HCEC 1CT (cell line): ENCODE measurements around the gene FITM1.

Experiments
- DNase-seq: peaks from one replicate; pipeline ENCODE4 v3.0.0-alpha.2; 2017

FITM1 gene

GRCh38 chr14:24122898-24123297, 7.6 kb upstream of the FITM1 start:
- no peak for DNase-seq

- no peak for DNase-seq
Measured at GRCh38 chr14:24123424-24124417, 6.7 kb upstream of the FITM1 start.

- no peak for DNase-seq
Measured at GRCh38 chr14:24126939-24127338, 3.5 kb upstream of the FITM1 start.

DNA sequence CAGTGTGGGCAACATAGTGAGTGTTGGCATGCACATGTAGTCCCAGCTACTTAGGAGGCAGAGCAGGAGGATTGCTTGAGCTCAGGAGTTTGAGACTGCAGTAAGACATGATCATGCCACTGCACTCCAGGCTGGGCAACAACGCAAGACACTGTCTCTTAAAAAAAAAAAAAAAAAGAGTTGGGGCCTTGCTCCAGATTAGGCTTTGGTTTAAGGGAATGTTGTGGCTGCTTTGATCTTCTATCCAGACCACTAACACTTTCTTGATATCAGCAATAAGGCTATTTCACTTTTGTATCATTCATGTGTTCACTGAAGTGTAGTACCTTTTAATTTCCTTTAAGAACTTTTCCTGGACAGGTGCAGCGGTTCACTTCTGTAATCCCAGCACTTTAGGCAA, 2.8 kb upstream of the FITM1 start:
- DNase-seq, result no peak

GRCh38 chr14:24129410-24129998, 955 bp upstream of the FITM1 start:
- no peak for DNase-seq

DNA sequence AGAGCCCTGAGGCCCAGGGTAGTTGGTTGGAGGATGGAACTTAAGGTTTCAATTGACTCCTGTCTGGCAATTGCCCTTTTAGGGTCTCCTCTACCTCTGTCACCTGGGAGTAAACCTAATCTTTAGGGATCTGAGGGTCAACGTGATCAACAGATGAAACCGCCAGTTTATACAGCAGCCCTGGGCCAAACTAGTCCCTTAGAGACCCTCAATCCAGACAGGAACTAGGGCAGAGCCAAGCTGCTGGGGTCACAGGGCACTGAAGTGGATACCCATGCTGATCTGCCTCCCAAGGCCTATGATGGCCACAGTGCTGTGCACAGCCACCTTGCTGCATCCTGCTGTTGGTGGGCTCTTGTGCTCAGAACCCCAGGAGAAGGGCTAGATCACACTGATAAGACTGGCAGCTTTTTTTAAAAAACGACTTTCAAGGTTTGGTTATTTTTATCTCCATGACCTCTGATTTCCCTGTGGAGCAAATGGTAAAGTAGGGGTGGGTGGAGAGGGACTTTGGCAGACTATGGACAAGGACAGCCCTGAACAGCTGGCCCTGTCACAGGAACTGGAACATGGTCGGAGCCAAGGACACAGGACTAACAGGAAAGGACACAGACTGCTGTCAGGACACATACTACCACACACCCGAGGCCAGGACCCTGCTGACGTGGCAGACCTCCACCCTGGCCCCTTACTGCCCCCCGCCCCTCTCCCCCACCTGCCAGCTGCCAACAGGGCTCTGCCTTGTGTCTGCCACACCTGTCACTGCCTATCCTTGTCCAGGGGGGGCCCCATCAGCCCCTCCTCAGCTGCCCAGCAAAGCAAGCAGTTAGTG, 474 bp downstream of the FITM1 start:
- no peak for DNase-seq

DNA sequence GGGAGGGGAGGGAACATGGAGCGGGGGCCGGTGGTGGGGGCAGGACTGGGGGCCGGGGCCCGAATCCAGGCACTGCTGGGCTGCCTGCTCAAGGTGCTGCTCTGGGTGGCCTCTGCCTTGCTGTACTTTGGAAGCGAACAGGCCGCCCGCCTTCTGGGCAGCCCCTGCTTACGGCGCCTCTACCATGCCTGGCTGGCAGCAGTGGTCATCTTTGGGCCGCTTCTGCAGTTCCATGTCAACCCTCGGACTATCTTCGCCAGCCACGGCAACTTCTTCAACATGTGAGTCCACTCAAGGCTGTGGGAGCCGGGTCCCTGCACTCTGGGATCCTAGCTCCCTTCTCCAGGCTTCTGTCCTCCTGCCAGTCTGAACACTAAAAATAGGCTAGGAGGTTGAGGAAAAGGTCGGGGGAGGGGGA, 1.1 kb downstream of the FITM1 start:
- DNase-seq, result no peak

DNA sequence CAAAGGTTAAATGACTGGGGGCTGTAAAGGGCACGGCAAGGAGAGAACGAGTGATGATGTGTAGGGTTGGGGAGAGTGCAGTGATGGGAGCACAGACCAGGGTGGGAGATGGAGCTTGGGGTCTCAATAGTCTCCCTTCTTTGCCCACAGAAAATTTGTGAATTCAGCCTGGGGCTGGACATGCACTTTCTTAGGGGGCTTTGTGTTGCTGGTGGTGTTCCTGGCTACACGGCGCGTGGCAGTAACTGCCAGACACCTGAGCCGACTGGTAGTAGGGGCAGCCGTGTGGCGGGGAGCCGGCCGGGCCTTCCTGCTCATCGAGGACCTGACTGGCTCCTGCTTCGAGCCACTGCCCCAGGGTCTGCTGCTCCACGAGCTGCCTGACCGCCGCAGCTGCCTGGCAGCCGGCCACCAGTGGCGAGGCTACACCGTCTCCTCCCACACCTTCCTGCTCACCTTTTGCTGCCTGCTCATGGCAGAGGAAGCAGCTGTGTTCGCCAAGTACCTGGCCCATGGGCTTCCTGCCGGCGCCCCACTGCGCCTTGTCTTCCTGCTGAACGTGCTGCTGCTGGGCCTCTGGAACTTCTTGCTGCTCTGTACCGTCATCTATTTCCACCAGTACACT, 1.7 kb downstream of the FITM1 start:
- DNase-seq, result no peak

- no peak for DNase-seq
Measured at GRCh38 chr14:24132976-24133375, 2.5 kb downstream of the FITM1 start.

DNA sequence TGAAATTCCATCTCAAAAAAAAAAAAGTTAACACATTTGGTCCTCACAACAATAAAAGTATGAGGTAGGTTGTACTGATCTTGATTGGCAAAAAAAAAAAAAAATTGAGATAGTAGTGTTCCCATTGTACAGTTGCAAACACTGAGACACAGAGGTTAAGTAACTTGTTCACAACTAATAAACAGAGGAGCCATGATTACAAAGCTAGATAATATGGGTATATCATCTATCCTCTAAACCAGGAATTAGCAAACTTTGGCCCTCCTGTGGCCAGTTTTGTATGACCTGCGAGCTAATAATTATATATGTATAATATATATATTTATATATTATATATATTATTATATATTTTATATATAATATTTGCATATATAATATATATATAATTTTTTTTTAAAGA, 3.3 kb downstream of the FITM1 start:
- no peak for DNase-seq

GRCh38 chr14:24135584-24135833, 5.0 kb downstream of the FITM1 start:
- no peak for DNase-seq

DNA sequence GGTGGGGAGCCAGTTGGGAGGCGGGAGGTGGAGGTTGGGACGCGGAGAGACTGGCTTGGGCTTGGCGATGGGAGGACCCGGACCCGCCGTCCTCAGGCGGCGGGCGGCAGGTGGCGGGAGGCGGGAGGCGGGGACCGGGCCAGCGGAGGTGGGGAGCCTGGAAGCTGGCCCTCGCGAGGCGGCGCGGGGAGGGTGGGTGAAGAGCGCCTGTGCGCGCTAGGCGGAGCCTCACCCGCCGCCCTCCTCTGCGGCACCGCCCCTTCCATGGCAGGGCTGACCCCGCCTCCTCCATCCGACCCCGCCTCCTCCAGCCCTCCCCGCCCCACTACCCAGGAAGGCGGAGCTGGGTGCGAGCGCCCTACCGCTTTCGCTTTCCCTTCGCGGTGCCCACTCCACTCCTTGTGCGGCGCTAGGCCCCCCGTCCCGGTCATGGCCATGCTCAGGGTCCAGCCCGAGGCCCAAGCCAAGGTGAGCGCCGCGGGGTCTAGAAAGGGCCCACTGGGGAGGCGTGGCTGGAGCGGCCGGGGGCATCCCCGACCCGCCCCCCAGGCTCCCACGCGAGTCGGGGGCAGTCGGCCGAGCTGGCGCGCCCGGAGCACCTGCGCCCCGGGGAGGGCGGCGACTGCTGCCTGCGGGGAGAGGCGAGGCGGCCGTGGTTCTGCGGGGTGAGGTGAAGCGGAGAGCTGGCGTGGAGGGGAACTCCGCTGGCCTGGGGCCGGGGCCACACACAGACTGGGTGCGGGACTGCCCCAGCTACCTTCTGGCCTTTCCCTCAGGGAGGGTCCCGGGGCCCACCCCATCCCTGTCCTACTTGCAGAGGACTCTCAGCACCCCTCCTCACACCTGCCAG, 5.6 kb downstream of the FITM1 start, which contains the start of gene PSME1:
Gene PSME1 (plus strand): TSS at position 361 of the 850 bp plus-strand sequence. CDS start 69 bp downstream, at position 430.
- DNase-seq, result peak; percentile 84

GRCh38 chr14:24136684-24137528, 6.4 kb downstream of the FITM1 start:
- DNase-seq, result no peak

DNA sequence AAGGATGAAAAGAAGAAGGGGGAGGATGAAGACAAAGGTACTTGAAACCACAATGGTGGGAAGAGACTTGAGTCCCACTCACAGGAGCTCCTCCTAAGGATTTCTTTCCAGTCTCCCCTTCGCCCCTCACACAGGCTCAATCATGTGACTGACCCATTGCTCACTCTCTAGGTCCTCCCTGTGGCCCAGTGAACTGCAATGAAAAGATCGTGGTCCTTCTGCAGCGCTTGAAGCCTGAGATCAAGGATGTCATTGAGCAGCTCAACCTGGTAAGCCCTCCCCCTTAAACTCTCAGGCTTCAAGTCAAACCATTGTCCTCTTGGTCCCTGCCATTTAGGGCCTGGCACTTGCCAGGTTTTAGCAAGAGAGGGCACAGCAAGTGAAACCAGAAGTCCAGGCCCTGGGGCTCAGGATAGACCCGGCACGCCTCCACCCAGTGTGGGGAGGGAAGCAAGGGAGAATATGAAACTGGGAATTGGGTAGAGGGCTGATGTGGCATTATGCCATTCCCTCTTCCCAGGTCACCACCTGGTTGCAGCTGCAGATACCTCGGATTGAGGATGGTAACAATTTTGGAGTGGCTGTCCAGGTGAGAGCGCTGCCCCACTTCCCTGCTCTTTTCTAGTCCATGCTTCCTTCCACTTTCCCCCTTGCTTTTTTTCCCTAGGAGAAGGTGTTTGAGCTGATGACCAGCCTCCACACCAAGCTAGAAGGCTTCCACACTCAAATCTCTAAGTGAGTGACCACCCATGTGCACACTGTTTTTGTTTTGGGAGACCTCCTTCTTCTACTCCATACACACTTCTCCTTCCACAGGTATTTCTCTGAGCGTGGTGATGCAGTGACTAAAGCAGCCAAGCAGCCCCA, 7.3 kb downstream of the FITM1 start:
- DNase-seq, result no peak

GRCh38 chr14:24138396-24139271, 8.2 kb downstream of the FITM1 start:
- no peak for DNase-seq

- no peak for DNase-seq
Measured at GRCh38 chr14:24139272-24139934, 8.9 kb downstream of the FITM1 start.

DNA sequence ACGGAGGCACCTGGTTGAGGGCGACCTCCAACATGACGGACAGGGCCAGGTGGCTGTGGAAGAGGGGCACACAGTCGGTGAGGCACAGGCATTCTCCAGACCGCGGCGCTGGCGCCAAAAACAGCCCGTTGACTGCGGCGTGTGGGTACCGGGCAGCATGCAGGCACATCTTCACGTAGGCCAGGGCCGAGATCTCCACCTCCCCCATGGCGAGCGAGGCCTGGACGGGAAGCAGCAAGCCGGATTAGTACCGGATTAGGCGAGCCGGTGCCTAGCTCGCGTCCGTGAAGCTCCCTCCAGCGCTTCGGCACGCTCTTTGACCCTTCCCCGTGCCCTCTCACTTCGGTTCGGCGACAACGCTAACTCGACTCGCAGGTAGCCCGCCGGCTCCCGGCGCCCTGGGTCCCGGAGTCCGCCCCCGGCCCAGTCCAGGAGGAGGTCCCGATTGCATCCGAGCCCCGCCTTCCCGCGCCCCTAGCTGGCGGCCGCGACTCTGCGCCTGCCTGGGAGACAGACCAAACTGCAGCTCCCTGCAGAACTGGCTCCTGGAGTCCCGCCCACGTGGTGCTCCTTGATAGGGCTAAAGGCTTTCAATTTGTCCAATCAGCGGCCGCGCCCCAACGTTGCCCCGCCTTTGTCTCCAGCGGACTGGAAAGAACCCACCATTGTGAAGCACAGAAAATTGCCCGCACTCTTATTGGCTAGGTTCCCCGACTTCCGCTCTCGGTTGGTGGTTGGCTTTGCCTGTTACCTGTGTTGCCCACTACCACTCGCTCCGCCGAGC, 10.8 kb downstream of the FITM1 start, which contains the start of gene EMC9:
Gene EMC9 (minus strand): TSS at position 495 of the 784 bp plus-strand sequence. CDS start 287 bp downstream, at position 208.
- peak; percentile 99 for DNase-seq
